Spleen (tissue), 7 donors: ENCODE data around the gene SPHK2.

Experiments used
- POLR2A ChIP-seq, 3 donors: fragments of 450-650 bp; IDR thresholded peaks; one replicate each; pipeline ENCODE4 v1.5.1; 2017; ENCODE audit warnings: antibody characterized with exemption in 3 of 3, mild to moderate bottlenecking in 1 of 3
- POLR2AphosphoS5 ChIP-seq, 3 donors: sonication (generic); formaldehyde crosslinking; IDR thresholded peaks; one replicate each; pipeline ENCODE4 v1.5.1; 2017; ENCODE audit warnings: antibody characterized with exemption in 3 of 3
- TF ChIP-seq, protein P1 (sequence below), 11 experiments: fragments of 200-600 bp in 7 of 11; fragments of 450-650 bp in 4 of 11; sonication (generic) in 4 of 11; IDR thresholded peaks in 8 of 11; conservative IDR thresholded peaks in 3 of 11; 1 replicate in 7 of 11; 2 replicates in 4 of 11; pipeline versions ENCODE4 v1.4.0 to v1.8.0; 2016 to 2021; ENCODE audit warnings: antibody characterized with exemption in 11 of 11, inconsistent platforms in 4 of 11, mild to moderate bottlenecking in 1 of 11
- donor health status: DM: no; HTN: no; CAD: no; lungs with moderate emphysema.
- donor health status: DM: no; HTN: no; CAD: no.
- donor health status: DM: no; HTN: no; CAD: no.

DNA sequence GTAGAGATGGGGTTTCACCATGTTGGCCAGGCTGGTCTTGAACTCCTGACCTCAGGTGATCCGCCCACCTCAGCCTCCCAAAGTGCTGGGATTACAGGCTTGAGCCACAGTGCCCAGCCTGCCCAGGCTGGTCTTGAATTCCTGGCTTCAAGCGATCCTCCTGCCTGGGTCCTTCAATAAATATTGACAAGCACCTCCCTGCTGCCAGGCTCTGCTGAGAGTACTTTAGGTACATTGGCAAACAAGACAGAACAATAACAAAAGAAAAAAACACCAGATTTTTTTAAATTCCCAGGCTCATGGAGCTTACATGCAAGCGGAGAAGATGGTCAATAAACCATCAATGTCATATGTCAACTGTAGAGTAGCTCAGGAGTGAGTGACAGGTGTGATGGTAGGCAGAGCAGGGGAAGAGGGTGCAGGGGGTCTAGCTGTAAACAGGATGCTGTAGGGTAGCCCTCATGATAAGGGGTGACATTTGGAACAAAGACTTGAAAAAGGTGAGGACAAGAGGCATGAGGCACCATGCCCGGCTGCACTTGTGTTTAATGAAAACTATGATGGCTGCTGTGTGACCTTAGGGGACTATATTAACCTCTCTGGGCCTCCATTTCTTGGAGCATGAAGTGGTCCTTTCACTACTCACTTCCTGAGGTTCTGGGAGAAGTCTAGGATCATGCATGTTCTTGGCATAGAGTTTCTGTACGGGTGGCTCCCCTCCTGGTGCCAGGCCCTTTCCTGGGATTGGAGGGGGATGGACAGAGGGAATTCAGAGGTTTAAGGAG lies 47.7 kb upstream of the SPHK2 start:
- no peak for TF ChIP-seq POLR2A (IDR thresholded peaks at IDR 0.05)
- TF ChIP-seq POLR2AphosphoS5 (IDR thresholded peaks at IDR 0.05), result no peak
- TF ChIP-seq, protein P1, sequence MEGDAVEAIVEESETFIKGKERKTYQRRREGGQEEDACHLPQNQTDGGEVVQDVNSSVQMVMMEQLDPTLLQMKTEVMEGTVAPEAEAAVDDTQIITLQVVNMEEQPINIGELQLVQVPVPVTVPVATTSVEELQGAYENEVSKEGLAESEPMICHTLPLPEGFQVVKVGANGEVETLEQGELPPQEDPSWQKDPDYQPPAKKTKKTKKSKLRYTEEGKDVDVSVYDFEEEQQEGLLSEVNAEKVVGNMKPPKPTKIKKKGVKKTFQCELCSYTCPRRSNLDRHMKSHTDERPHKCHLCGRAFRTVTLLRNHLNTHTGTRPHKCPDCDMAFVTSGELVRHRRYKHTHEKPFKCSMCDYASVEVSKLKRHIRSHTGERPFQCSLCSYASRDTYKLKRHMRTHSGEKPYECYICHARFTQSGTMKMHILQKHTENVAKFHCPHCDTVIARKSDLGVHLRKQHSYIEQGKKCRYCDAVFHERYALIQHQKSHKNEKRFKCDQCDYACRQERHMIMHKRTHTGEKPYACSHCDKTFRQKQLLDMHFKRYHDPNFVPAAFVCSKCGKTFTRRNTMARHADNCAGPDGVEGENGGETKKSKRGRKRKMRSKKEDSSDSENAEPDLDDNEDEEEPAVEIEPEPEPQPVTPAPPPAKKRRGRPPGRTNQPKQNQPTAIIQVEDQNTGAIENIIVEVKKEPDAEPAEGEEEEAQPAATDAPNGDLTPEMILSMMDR (IDR thresholded peaks at IDR 0.05 in 8 of 11, conservative IDR thresholded peaks at IDR 0.05 in 3 of 11), result no peak
